GM21447 (cell line): ENCODE data around the gene KCTD6.
A peak's percentile ranks its signal among the peaks of the same experiment; 100 is the strongest.

Experiments used
- ATAC-seq: cut with Tn5 transposase; IDR thresholded peaks from one replicate; pipeline ENCODE4 v1.9.1; 2021; ENCODE audit not compliant: unreplicated experiment

The KCTD6 gene

DNA sequence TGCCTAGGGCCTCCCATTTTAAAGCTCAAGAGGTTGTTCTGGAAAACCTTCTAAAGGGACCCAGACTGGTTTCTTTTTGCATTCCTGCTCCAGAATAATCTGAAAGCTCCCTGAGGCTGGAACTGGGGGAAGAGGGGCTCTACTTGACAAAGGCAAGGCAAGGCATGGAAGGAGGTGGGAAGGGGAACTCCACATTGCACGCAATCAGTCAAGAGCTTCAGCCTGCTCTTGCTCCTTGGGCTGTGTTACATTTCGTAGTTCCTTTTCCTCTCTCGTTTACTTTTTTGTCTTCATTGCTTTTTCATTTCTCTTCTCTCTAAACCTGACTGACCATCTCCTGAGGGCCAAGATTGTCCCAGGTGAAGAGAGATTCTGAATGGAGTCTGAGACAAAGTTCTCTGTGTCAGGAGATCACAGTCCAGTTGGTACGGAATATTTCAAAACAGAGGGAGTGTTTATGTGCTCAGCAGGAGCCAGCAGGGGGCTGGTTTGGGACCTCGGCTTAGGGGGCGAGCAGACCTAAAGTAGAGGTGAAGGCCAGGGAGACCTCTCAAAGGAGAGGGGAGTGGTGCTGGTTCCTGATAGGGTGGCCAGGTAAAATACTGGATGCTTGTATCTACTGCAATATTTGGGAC is 6.0 kb upstream of the KCTD6 start:
- no peak for ATAC-seq

GRCh38 chr3:58487140-58487886 is 4.6 kb upstream of the KCTD6 start:
- no peak for ATAC-seq

GRCh38 chr3:58488967-58489366 is 2.9 kb upstream of the KCTD6 start:
- no peak for ATAC-seq

DNA sequence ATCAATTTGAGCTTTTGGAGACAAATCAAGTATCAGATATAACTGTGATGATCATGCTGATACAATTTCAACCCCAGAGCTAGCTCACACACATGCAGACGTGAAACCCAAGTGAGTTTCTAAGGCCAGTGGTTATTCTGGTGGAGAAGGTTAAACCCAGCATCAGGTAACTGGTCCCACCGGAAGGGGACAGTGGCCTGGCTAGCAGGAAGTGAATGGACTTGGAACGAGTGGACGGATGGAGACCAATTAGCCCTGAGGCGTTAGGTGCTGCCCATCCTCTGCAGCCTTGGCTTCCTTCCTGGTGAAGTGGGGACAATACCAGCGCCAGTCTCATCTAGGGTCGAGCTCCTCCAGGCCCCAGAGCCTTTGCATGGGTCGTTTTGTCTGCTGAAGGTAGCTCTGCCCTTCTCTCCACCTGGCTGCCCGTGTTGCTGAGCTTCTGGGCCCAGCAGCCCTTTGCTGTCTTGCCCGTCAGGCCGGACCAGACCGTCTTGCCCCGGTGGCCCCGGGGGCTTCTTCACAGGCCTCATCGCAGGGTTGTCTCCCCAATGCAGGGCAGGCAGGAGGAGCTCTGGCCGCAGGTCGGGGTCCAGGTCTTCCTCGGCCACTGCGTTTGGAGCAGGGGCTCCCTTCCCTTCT is 915 bp upstream of the KCTD6 start:
- no peak for ATAC-seq

- ATAC-seq: peak; percentile 35
Measured at GRCh38 chr3:58492494-58492905, 604 bp downstream of the KCTD6 start.

- no peak for ATAC-seq
Measured at GRCh38 chr3:58494107-58494506, 2.2 kb downstream of the KCTD6 start.

GRCh38 chr3:58495101-58495500 is 3.2 kb downstream of the KCTD6 start:
- no peak for ATAC-seq

DNA sequence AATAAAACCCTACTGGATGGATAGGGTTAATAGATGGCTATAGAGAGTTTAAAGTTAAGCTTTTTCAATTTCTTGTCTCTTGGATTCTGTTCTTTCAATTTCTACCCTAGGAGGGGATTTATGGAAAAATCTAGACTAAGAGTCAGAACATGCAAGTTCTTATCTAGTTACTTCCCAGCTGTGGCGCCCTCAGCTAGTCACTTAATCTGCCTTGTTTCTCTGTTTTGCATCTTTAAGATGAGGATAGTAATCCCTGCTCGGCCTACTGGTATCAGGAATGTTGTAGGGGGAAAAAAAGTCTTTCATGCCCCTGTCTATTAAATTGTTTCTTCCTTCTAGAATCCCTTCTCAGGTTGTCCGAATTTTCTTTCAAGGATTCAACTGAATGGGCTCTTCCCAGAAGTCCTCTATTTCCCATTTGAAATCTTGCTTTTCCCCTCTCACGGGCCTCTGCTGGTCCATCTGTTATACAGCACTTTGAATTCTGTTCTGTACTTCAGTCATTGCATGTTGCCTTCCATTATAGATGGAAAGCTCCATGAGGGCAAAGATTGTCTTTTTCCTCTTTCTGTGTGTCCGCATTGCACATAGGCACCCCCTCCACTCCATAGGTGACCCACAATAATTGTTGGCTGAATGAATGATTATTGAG is 4.4 kb downstream of the KCTD6 start:
- no peak for ATAC-seq

DNA sequence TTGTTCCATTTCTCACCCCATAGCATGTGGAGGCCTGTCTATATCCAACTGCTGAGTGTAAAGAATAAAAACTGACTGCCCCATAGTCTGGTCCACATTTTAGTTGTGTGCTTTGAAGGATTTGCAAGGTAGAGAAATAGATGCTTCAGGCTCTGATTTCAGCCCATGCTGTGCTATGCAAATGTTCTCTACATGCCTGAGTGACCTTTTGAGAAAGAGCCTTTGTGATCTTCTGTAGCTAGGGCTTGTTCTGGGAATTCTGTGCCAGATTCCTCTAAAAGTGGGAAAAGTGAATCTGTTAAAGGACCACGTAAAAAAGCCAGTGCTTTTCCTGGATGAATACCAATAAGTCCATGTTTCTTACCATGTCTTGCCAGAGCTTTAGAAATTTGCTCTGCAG is 5.2 kb downstream of the KCTD6 start:
- ATAC-seq: no peak

DNA sequence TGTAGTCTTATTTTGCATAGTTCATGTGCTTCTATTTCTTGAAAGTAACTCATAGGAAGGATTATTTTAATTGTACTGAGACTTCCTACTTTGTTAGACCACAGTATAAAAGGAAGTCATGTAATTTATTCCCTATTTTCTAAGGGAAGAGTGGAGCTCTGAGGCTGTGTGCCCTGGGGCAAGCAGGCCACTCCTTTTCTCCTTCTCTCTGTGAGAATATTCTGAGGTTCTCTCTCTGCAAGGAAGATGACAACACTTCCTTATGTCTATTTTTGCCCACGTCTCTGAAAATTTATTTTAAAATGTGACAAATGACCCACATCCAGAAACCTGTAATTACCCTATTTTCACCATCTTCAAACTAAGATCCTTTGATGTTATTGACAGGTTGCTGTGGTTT is 11.0 kb downstream of the KCTD6 start:
- ATAC-seq: no peak

DNA sequence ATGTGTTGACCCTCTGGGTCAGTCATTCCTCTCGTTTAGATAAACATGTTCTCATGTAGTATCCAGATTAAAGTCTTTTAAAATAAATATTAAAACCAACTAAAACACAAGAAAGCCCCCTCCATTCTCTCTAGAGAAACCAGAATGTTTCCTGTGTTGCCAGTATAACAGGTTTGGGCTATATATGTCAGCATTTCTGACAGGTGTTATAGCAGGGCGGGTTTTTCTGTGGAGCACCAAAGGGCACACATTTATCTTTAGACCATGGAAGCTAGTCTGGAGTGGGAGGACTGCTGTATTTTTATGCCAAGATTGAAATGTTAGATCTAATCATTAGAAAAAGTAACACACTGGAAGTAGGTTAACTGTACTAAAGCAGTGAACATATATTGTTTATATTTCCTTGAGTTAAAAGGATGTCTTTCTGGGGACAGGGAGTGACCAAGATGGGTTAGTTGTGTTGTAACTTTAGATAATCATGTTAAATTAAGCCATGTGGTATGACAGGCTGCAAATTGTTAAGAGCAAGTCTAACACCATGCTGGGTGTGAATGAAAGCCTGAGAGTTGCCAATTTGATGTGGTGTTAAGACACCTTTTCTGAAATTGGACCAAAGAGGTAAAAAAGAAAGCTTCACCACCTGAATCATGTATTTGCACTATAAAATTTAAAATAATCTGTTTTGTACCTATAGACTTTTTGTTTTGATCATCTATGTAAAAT is 15.6 kb downstream of the KCTD6 start:
- ATAC-seq: no peak

GRCh38 chr3:58508437-58508836 is 16.5 kb downstream of the KCTD6 start:
- ATAC-seq: no peak

- ATAC-seq: no peak
Measured at GRCh38 chr3:58514405-58514804, 22.5 kb downstream of the KCTD6 start.

DNA sequence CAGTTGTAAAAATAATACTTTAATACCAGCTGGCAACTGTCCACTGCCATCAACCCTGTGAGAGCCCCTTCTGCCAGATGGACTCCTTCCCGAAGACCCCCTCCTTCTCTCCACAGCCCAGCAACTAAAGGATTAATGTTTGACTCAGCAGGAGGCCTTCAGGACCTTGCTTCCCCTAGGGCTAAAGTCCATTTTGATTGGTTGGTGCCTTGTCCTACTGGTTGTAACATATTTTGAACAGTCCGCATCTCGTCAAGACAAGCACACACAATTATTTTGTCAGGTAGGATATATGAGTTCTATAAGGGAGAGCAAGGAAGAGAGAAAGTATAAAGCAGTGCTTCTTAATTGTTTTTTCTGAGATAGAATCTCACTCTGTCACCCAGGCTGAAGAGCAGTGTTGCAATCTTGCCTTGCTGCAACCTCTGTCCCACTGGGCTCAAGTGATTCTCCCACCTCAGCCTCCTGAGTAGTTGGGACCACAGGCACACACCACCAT is 26.4 kb downstream of the KCTD6 start:
- ATAC-seq: no peak

- no peak for ATAC-seq
Measured at GRCh38 chr3:58519668-58520402, 27.9 kb downstream of the KCTD6 start.

DNA sequence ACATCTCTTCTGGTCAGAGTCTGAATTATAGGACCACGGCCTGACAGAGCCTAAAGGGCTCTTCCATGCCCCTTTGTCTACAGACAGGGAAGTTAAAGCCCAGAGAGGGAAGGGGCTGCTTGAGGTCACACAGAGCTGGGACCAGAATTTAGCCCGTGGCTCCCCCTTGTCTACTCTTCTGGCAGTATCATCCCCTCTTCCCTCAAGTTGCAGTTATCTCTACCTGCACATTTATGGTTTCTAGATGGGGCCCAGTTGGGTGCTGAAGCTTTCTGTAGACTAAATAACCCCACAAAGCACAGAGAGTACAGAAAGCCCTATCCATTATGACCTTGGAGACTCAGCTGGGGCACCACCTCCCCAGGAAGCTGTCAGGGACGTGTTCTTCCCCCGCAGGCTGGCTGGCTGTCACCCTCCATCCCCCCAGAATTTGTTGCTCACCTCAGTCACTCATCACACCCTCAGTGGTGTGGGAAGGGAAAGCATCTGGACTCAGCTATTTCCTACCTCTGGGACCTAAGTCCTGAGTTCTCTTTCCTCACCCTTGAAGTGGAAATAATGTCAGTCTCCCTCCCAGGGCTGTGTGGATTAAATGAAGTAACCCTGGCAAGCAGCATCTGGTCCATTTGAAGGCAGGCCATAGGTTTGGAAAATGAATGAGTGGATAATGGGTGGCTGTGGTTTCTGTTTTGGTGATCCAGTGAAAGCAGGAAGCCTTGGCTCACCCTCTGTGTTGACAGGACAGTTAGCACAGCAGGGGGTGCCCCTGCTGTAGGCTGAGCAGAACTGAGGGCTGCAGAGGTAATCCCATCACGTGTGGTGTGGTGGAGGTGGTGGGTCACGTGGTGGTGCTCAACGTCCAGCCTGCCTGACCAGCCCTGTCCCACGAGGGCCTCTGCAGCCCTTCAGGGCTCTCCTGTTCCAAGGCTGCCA is 28.8 kb downstream of the KCTD6 start:
- no peak for ATAC-seq

DNA sequence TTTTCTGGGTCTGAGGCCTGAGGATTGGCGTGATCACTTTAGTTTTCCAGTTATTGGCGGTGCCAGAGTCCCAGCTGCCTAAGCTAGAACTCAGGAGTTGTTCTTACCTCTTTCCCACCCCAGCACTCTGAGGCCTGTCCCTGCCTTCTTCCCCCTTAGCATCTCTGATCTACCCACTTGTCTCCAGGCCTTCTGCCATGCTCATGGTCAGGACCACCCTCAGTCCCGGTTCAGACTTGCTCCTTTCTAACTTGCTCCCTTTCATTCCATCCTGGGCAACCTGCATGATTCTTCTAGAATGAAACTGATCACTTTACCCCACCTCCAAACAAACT is 29.4 kb downstream of the KCTD6 start:
- no peak for ATAC-seq

GRCh38 chr3:58521917-58522631 is 30.2 kb downstream of the KCTD6 start:
- ATAC-seq: no peak
